Mucosa of descending colon (tissue), 3 donors: ENCODE data around the gene HFM1. TPM values are rescaled to one million over a fixed set of nuclear protein-coding genes. Genes with fewer than 3 reads are reported as not detected.

Experiments used
- ATAC-seq: fragments of 200-7000 bp; cut with Tn5 transposase; one replicate; pipeline ENCODE4 v1.9.1; 2020; ENCODE audit warnings: mild to moderate bottlenecking, moderate library complexity
- DNase-seq, 3 donors: peaks; one replicate each; pipeline ENCODE4 v3.0.0-alpha.2; 2020
- H3K36me3 ChIP-seq: fragments of 200-600 bp; one replicate; pipeline ENCODE4 v1.8.0; 2021; ENCODE audit warnings: low read depth, mild to moderate bottlenecking
- H3K4me1 ChIP-seq: fragments of 200-600 bp; one replicate; pipeline ENCODE4 v1.8.0; 2021; ENCODE audit warnings: low read depth, mild to moderate bottlenecking
- H3K4me3 ChIP-seq: fragments of 200-600 bp; one replicate; pipeline ENCODE4 v1.8.0; 2021; ENCODE audit warnings: mild to moderate bottlenecking
- H3K9me3 ChIP-seq: fragments of 200-600 bp; one replicate; pipeline ENCODE4 v1.8.0; 2021; ENCODE audit warnings: mild to moderate bottlenecking
- CTCF ChIP-seq: fragments of 200-600 bp; IDR thresholded peaks from one replicate; pipeline ENCODE4 v1.8.0; 2022; ENCODE audit warnings: antibody characterized with exemption, mild to moderate bottlenecking
- intact Hi-C, 2 donors: fragments of 100-400 bp; cut with DNase I in 1 of 2; cut with micrococcal nuclease in 1 of 2; formaldehyde crosslinking; loops; one replicate each; pipeline versions ENCODE4 v1.11.0 to v1.11.1; 2022; cut with DNase I, micrococcal nuclease
- total RNA-seq, 3 donors: library from RNA; stranded (reverse); fragmentation: NEBNext Ultra II Directional in 2 of 3; extraction: Animal tissue kit (Norgen Biotek cat#: 25700) in 2 of 3; gene quantifications; one replicate each; pipeline versions ENCODE4 v1.2.1 to v1.2.4, GENCODE V29; 2021 to 2023
- donor health status: DM: no; HTN: no; CAD: no; lungs with moderate emphysema.
- donor health status: DM: no; HTN: no; CAD: no.
- donor health status: DM: no; HTN: yes; CAD: no.

Gene HFM1
- total RNA-seq, 3 donors from 2014 or later = 0.12 to 1.2 (median 0.22) TPM

DNA sequence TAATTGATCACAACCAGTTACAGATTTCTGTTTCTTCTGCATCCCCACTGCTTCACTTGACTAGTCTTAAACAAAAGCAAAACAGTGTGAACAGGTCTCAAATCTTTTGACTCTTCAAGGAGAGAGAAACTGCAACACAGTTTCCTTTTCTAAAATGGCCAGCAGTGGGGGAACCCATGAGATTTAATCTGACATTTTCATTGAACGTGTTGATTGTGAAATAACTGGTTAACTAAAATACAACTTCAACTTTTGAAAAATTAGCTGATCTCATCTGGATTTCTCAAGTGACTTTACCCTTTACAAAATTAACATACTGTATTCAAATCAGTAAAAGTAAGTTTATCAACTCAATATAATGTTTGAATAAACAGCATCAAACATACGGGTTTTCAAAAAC is 143.0 kb downstream of the HFM1 start:
- ATAC-seq = no peak
- H3K36me3 ChIP-seq = no peaks in the 10 kb centered on the region
- H3K4me1 ChIP-seq = no peaks in the 10 kb centered on the region
- no peak overlapping the region for H3K4me3 ChIP-seq
- H3K9me3 ChIP-seq = no peaks in the 10 kb centered on the region
- DNase-seq = no peak
- no peak for TF ChIP-seq CTCF
- intact Hi-C loops = no loop called here

- DNase-seq (no peak), ATAC-seq (no peak)
- H3K36me3 ChIP-seq = no peaks in the 10 kb centered on the region
- no peak overlapping the region for H3K4me3 ChIP-seq
- no peaks in the 10 kb centered on the region for H3K4me1 ChIP-seq
- intact Hi-C loops = no loop called here
- no peak for TF ChIP-seq CTCF
- no peaks in the 10 kb centered on the region for H3K9me3 ChIP-seq
These were observed 159.2 kb downstream of the HFM1 start for GRCh38 chr1:91245435-91245834.

- Histone ChIP-seq H3K4me1 (no peaks in the 10 kb centered on the region), H3K9me3 (no peaks in the 10 kb centered on the region), H3K4me3 (no peak overlapping the region), H3K36me3 (no peaks in the 10 kb centered on the region)
- DNase-seq = no peak
- ATAC-seq = no peak
- no peak for TF ChIP-seq CTCF
- intact Hi-C loops = no loop called here
These were observed 159.9 kb downstream of the HFM1 start for GRCh38 chr1:91244737-91245136.

DNA sequence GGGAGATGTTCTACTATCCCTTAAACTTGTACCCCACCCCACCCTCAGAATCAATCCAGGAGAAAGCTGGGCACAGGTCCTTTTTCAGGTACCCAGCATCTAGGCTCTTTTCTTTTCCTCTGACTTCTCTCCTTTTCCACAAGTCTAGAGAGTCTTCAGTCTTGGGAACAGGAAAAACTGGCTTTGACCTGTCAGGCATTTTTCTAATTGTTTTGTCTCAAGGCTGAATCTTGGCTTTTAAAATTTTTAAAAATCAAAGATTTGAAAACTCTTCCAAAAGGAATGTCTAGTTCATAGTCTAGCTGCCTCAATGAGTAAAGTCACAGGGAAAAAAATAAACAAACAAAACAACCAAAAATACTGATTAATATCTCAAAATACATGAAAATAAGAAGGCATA is 161.5 kb downstream of the HFM1 start:
- DNase-seq (no peak), ATAC-seq (no peak)
- no peaks in the 10 kb centered on the region for H3K9me3 ChIP-seq
- no peak for TF ChIP-seq CTCF
- intact Hi-C loops = no loop called here
- H3K4me1 ChIP-seq = no peaks in the 10 kb centered on the region
- H3K4me3 ChIP-seq = no peak overlapping the region
- H3K36me3 ChIP-seq = no peaks in the 10 kb centered on the region

DNA sequence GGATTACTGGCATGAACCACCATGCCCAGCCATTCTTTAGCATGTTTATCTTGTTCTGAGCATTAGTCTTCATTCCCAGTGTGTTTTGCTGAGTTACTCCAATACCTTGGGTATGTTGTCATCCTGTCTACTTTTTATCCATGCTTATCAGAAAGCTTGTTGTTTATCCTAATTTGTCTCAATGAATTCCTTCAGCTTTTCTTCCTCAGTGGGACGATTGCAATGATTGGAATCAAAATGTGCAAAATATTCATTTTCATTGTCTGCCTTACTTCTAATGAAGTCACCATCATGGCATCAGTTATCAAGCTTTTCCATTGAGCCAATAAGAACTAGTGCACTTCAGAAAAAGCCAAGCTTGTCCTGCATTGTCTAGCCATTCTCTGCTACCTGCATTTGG is 170.5 kb downstream of the HFM1 start:
- no peak for ATAC-seq
- H3K36me3 ChIP-seq = no peaks in the 10 kb centered on the region
- no peak for DNase-seq

More for the DNA sequence above, 170.5 kb downstream of the HFM1 start:
- intact Hi-C loops = no loop called here
- Histone ChIP-seq H3K4me1 (no peaks in the 10 kb centered on the region), H3K9me3 (no peaks in the 10 kb centered on the region), H3K4me3 (no peak overlapping the region)
- TF ChIP-seq CTCF = no peak
